Activated CD8-positive, alpha-beta memory T cell treated with anti-CD3 and anti-CD28 coated beads for 1 hour (primary cell): ENCODE data around the gene E2F2.
A peak's percentile ranks its signal among the peaks of the same experiment; 100 is the strongest.
"Not testable (repeated sequence)": the region's sequence is repeated elsewhere in the genome, so short reads cannot be mapped to it uniquely, and the experiment has no call there.

ENCODE experiments used
- DNase-seq, 2 donors: peaks; one replicate each; pipeline ENCODE4 v3.0.0-alpha.2; 2020; ENCODE audit warnings: low read depth in 1 of 2; ENCODE audit errors: extremely low read depth in 1 of 2

The E2F2 gene

DNA sequence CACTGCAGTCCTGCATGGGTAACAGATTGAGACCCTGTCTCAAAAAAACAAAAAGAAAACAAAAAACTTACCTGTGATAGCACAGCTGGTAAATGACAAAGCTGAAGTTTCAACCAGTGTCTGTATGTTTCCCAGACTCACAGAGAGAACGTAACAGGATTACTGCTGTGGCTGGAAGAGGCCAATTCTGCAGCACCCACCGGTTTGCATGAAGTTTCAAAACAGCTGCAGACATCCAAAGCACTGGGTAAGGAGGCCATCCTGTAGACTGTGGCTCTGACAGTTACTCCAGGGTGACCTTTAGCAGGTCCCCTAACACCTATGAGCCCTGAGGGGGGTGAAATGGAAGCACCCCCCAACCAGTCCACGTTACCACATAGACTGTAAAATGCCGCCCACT is 20.8 kb upstream of the E2F2 start:
- no peak for DNase-seq

- DNase-seq = no peak
Observed at GRCh38 chr1:23548704-23549143, 17.7 kb upstream of the E2F2 start.

DNA sequence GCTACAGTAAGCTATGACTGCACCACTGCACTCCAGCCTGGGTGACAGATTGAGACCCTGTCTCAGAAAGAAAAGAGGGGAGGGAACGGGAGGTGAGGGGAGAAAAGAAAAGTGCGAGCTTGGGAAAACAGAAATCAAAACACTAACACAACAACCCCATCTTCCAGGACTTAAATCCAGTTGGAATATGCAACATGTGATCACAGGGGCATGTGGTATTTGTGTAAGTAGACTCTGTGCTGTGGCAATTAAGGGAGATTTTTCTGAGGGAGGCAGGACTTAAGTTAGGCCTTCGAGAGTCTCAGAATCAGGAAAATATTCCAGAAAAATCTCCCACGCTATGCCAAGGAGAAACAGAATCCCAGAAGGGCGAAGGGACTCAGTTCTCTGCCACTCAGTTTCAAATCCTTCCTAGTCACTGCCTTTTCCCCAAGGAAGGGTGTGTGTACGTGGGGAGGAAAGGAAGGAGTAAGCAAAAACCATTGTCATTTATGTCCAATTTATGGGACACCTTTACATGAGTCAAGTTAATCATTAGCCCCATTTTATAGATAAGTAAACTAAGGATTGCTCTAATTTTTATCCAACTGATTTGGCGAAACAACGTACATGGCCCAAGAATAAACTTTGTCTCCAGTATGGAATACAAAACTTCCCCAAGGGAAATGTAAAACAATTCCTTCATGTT is 16.0 kb upstream of the E2F2 start:
- no peak for DNase-seq

GRCh38 chr1:23545851-23546250 is 14.8 kb upstream of the E2F2 start:
- DNase-seq = no peak

GRCh38 chr1:23544444-23545389 is 13.7 kb upstream of the E2F2 start:
- DNase-seq = peak; percentile 34 to 53

GRCh38 chr1:23543707-23544443 is 12.8 kb upstream of the E2F2 start:
- no peak for DNase-seq

GRCh38 chr1:23542940-23543339 is 11.9 kb upstream of the E2F2 start:
- DNase-seq = not testable (repeated sequence)

GRCh38 chr1:23539698-23540266 is 8.7 kb upstream of the E2F2 start:
- DNase-seq = peak; percentile 74 to 79

GRCh38 chr1:23537296-23537973 is 6.4 kb upstream of the E2F2 start:
- no peak for DNase-seq

DNA sequence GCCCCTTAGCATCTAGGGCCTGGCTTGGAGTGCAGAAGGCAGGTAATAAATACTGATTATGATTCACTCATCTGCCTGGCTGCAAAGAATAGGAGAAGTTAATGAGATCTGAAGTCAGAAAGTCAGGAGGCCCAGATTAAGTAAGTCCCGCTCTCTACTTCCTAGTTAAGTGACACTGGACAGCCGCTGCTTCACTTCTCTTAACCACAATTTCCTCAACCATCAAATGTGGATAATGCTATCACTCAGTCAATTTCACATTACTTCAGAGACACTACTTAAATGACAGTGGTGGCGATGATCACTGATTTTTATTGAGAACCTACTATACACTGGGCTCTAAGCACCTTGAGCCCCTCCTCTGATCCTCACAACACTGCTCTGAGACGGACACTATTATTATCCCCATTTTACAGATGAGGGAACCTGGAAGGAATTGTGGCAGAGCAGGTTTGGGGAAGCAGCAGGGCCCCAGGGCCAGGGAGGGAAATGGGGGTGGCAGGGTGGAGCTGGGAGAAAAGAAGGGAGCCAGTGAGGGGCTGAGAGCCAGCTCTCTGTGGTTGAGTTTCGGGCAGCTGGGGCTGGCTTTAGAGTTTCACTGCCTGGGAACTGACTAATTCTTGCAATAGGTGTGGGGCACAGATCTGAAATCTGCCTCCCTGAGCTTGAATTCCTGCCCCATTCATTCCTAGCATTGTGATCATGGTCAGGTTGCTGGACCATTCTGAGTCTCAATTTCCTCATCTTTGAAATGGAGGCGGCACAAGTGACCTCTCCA is 2.4 kb upstream of the E2F2 start:
- DNase-seq = no peak

DNA sequence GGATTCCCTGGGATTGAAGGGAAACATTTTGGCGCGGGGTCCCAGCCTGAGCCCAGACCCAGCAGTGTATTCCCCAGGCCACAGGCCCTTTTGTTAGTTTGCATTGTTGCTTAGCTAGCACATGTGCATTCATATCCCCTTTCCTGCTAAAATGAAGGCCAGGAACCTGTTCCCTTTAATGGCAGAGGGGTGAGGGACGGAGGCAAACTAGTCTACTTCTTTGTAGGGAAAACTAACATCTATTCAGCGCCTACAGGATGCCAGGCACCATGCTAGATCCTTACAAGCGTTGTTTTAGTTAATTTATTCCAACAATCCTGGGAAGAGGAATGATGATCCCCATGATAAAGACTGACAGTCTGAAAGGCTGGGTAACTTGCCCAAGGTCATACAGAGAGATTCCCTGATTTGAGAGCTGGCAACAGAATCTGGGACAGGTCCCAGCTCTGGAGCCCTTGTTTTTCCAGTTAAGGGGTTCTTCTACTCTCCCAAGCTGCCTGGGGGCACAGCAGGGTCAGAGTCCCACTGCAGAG is 595 bp upstream of the E2F2 start:
- no peak for DNase-seq

- no peak for DNase-seq
Observed at GRCh38 chr1:23530087-23530746, 816 bp downstream of the E2F2 start.

- DNase-seq = no peak
Observed at GRCh38 chr1:23529146-23530086, 1.6 kb downstream of the E2F2 start.

DNA sequence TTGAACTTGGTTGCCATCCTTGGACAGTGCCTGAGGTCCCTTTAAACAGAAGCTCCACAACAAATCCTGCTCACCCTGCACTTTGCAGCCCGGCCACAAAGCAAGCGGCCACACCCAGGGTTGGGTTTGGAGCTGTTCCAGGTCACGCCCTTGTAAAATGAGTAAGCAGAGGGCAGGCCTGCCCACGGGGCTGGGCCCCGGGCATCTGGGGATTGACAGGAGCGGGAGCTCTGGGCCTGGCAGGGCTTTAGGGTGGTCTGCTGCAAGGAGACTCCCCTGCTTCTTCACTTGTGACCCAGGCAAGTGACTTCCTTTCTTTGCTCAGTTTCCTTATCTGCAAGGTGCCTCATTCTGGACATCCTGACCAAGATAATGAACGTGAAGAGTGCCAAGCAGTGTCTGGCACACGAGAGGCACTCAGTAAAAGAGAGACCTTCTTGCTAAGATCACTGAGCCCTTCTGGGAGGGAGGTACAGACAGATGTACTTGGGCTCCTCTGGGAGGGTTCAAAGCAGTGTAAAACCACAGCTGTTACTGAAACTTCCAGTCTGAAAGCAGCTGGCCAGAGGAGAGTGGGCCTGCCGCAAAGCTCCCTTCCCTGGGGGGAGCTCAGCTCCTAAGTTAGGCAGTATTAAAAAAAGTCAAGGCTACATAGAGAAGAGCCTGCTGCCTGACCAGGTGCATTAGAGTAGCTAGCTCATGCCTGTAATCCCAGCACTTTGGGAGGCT is 2.6 kb downstream of the E2F2 start:
- peak; percentile 44 to 57 for DNase-seq

GRCh38 chr1:23527900-23528249 is 3.2 kb downstream of the E2F2 start:
- DNase-seq = no peak

DNA sequence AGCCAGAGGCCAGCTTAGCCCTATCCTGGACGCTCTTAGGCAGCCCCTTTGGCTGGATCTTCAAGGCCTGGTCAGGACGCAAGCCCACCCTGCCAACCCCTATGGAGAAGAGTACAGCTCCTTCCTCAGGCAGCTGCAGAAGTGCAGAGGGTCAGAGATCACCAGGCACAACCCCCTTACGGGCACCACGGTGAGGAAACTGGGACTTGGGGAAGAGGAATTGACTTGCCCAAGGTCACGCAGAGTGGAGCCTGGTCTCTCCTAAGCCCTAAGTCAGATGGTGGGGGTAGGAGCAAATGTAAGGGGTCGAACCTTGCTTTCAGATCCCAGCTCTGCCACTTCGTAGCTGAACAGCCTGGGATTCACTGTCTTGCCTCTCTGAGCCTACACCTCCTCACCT is 3.7 kb downstream of the E2F2 start:
- DNase-seq = no peak

GRCh38 chr1:23526329-23527041 is 4.5 kb downstream of the E2F2 start:
- DNase-seq = no peak
